K562 (cell line): ENCODE measurements around the gene FAM20B. TPM values are rescaled to one million over a fixed set of nuclear protein-coding genes. Genes with fewer than 3 reads are reported as not detected.

Source experiments
- ATAC-seq: fragments of 200-7000 bp; cut with Tn5 transposase; 3 replicates; pipeline ENCODE4 v1.9.1; 2020; ENCODE audit warnings: moderate library complexity
- BruUV-seq: library from RNA; stranded (reverse); fragments of 400-500 nt; replicated peaks from 2 replicates; lab custom pipeline; 2021; lab: Mats Ljungman, UMichigan
- CTCF ChIA-PET: fragments of 300-600 bp; formaldehyde crosslinking; extraction: SDS; loops from one replicate; lab custom pipeline; 2021; ENCODE audit warnings: low intra/inter-chr PET ratio; lab: Yijun Ruan, JAX
- POLR2A ChIA-PET: fragments of 300-600, 350-650 bp; sonication (Branson Sonifier 250); formaldehyde crosslinking; extraction: SDS; loops from one replicate; lab custom pipeline; 2021; ENCODE audit warnings: antibody characterized with exemption, inconsistent platforms; lab: Yijun Ruan, JAX
- DNase-seq, 4 experiments: peaks; one replicate each; pipeline versions ENCODE4 v3.0.0 to v3.0.0-alpha.2; 2011 to 2018; ENCODE audit warnings: low spot score in 3 of 4, mixed read lengths in 3 of 4; ENCODE audit errors: extremely low read depth in 1 of 4
- FAIRE-seq: peaks from 2 replicates; lab custom pipeline; 2011; peaks lifted over from hg19 to GRCh38; lab: Jason Lieb, UNC
- H2AFZ ChIP-seq: 2 replicates; pipeline ENCODE4 v1.6.0; 2011; ENCODE audit warnings: low read depth, low read length, control low read depth, inconsistent platforms
- H3K27ac ChIP-seq: fragments of 200-600 bp; 3 replicates; pipeline ENCODE4 v1.8.0; 2011; ENCODE audit warnings: low read depth, mild to moderate bottlenecking, control low read depth, inconsistent platforms, low read length, moderate library complexity, mixed read lengths; ENCODE audit errors: extremely low read depth
- H3K27me3 ChIP-seq, 2 experiments: fragments of 300-600 bp in 1 of 2; 2 replicates in 1 of 2; 3 replicates in 1 of 2; pipeline versions ENCODE4 v1.6.0 to v1.8.0; 2011; ENCODE audit warnings: inconsistent platforms in 2 of 2, low read length in 2 of 2, mild to moderate bottlenecking in 1 of 2, mixed read lengths in 1 of 2, moderate library complexity in 1 of 2; ENCODE audit not compliant: control insufficient read depth in 2 of 2, insufficient read depth in 2 of 2
- H3K36me3 ChIP-seq: fragments of 300-600 bp; 3 replicates; pipeline ENCODE4 v1.8.0; 2011; ENCODE audit warnings: mild to moderate bottlenecking, low read length, inconsistent platforms; ENCODE audit not compliant: control insufficient read depth, insufficient read depth
- H3K4me1 ChIP-seq, 2 experiments: fragments of 200-600 bp in 1 of 2; replicated peaks in 1 of 2; 2 replicates in 1 of 2; 3 replicates in 1 of 2; pipeline versions ENCODE4 v1.5.1 to v1.8.0; 2011; ENCODE audit warnings: inconsistent platforms in 2 of 2, low read length in 2 of 2, mild to moderate bottlenecking in 1 of 2, mixed read lengths in 1 of 2, moderate library complexity in 1 of 2; ENCODE audit not compliant: control insufficient read depth in 2 of 2, insufficient read depth in 2 of 2
- H3K4me2 ChIP-seq: 2 replicates; pipeline ENCODE4 v1.6.1; 2011; ENCODE audit warnings: low read length, control low read depth, inconsistent platforms, mixed read lengths; ENCODE audit not compliant: insufficient read depth
- H3K4me3 ChIP-seq: fragments of 200-600 bp; sonication (generic), shearing (Covaris generic); 2 replicates; pipeline ENCODE4 v1.5.1; 2016; ENCODE audit warnings: control low read depth, inconsistent platforms
- H3K79me2 ChIP-seq: fragments of 200-600 bp; 3 replicates; pipeline ENCODE4 v1.8.0; 2011; ENCODE audit warnings: low read length, inconsistent platforms; ENCODE audit not compliant: control insufficient read depth, insufficient read depth
- H3K9ac ChIP-seq, 2 experiments: 2 replicates each; pipeline versions ENCODE4 v1.6.0 to v1.6.1; 2011; ENCODE audit warnings: low read depth in 2 of 2, low read length in 2 of 2, control low read depth in 1 of 2, inconsistent platforms in 1 of 2, mild to moderate bottlenecking in 1 of 2, mixed read lengths in 1 of 2; ENCODE audit not compliant: insufficient read depth in 1 of 2
- H3K9me1 ChIP-seq: one replicate; pipeline ENCODE4 v1.6.0; 2011; ENCODE audit warnings: inconsistent platforms, mild to moderate bottlenecking, low read length, moderate library complexity; ENCODE audit not compliant: control insufficient read depth, insufficient read depth
- H3K9me3 ChIP-seq: replicated peaks from 2 replicates; pipeline ENCODE4 v1.5.1; 2011; ENCODE audit warnings: low read depth, low read length, inconsistent platforms; ENCODE audit not compliant: control insufficient read depth, insufficient read depth
- H4K20me1 ChIP-seq: replicated peaks from 2 replicates; pipeline ENCODE4 v1.6.1; 2011; ENCODE audit warnings: low read length, inconsistent platforms, mixed read lengths; ENCODE audit not compliant: control insufficient read depth, insufficient read depth
- BHLHE40 ChIP-seq: IDR thresholded peaks from 2 replicates; pipeline ENCODE4 v1.6.1; 2011; ENCODE audit warnings: low read length, improper control_type of control experiment
- DMBX1 ChIP-seq: fragments of 250-450 bp; sonication (Bioruptor Pico); IDR thresholded peaks from 2 replicates; pipeline ENCODE4 v1.8.0; 2022; ENCODE audit warnings: inconsistent platforms, mild to moderate bottlenecking, moderate library complexity, borderline replicate concordance
- E2F3 ChIP-seq: fragments of 250-450 bp; sonication (Bioruptor Pico); IDR thresholded peaks from 2 replicates; pipeline ENCODE4 v1.4.0; 2020; ENCODE audit warnings: mild to moderate bottlenecking
- FOS ChIP-seq: IDR thresholded peaks from 3 replicates; pipeline ENCODE4 v1.6.1; 2011; ENCODE audit not compliant: insufficient read length; ENCODE audit errors: extremely low read depth
- FOXM1 ChIP-seq, 2 experiments: fragments of 450-650 bp in 1 of 2; sonication (generic) in 1 of 2; formaldehyde crosslinking in 1 of 2; IDR thresholded peaks; 2 replicates each; pipeline versions ENCODE4 v1.6.1 to v1.9.0; 2017 to 2022; ENCODE audit warnings: low read depth in 2 of 2, mild to moderate bottlenecking in 2 of 2, missing genetic modification reagents in 1 of 2, moderate library complexity in 1 of 2
- HDAC8 ChIP-seq: fragments of 450-650 bp; IDR thresholded peaks from 2 replicates; pipeline ENCODE4 v1.6.1; 2016; ENCODE audit warnings: mild to moderate bottlenecking, missing genetic modification characterization, moderate library complexity, missing compliant biosample characterization
- MAZ ChIP-seq, 2 experiments: fragments of 450-650 bp in 1 of 2; sonication (generic) in 1 of 2; formaldehyde crosslinking; IDR thresholded peaks in 1 of 2; conservative IDR thresholded peaks in 1 of 2; 2 replicates each; pipeline versions ENCODE4 v1.4.0 to v1.5.0; 2020; ENCODE audit warnings: mild to moderate bottlenecking in 1 of 2, missing genetic modification reagents in 1 of 2
- MIER1 ChIP-seq: fragments of 450-650 bp; IDR thresholded peaks from 2 replicates; pipeline ENCODE4 v1.6.1; 2016; ENCODE audit warnings: antibody characterized with exemption, mild to moderate bottlenecking, low read depth
- NR3C1 ChIP-seq: sonication (generic); formaldehyde crosslinking; IDR thresholded peaks from 2 replicates; pipeline ENCODE4 v1.8.1; 2022; ENCODE audit warnings: missing genetic modification reagents
- POLR2H ChIP-seq: IDR thresholded peaks from 2 replicates; pipeline ENCODE4 v1.6.1; 2016; ENCODE audit warnings: missing genetic modification characterization, low read depth, mild to moderate bottlenecking, control low read depth, missing compliant biosample characterization, moderate library complexity
- SMC3 ChIP-seq: conservative IDR thresholded peaks from 2 replicates; pipeline ENCODE4 v1.6.1; 2011; ENCODE audit warnings: low read depth, low read length, improper control_type of control experiment; ENCODE audit not compliant: insufficient read depth
- SUPT5H ChIP-seq: fragments of 450-650 bp; IDR thresholded peaks from 2 replicates; pipeline ENCODE4 v1.6.1; 2016
- ZBED1 ChIP-seq: IDR thresholded peaks from 2 replicates; pipeline ENCODE4 v1.6.1; 2014
- WGBS: fragments of 100-300 bp; shearing (Covaris generic); methylation state at CpG from one replicate; pipeline ENCODE4 v1.1.6; 2016; ENCODE audit warnings: low coverage, mixed read lengths; ENCODE audit not compliant: insufficient coverage; ENCODE audit errors: missing lambda C conversion rate; 5-methylcytosine and 5-hydroxymethylcytosine counted together
- in situ Hi-C: fragments of 300-500 bp; cut with MboI; formaldehyde crosslinking; loops from 4 replicates; pipeline ENCODE4 v1.15.0; 2018; ENCODE audit warnings: inconsistent platforms, mixed read lengths
- intact Hi-C: fragments of 100-400 bp; cut with micrococcal nuclease; formaldehyde crosslinking; loops from 2 replicates; pipeline ENCODE4 v1.14.2; 2022
- polyA plus RNA-seq, 8 experiments: library from polyadenylated mRNA; depleted of rRNA in 4 of 8; stranded (reverse) in 5 of 8; unstranded in 3 of 8; fragments of >200 nt; fragmentation: Nextera tagmentation in 2 of 8; fragmentation: Illumina TruSeq in 1 of 8; extraction: Ambion mirVana in 2 of 8; extraction: Trizol in 1 of 8; gene quantifications; 2 replicates each; pipeline versions ENCODE4 v1.2.1 to v1.2.3, GENCODE V29; 2011 to 2014; ENCODE audit warnings: inconsistent platforms in 1 of 8, missing spikeins in 1 of 8
- total RNA-seq, 7 experiments: library from RNA; depleted of rRNA in 6 of 7; stranded (reverse); fragments of >200 nt in 6 of 7; fragmentation: Illumina TruSeq in 2 of 7; extraction: Trizol in 2 of 7; gene quantifications; 2 replicates each; pipeline versions ENCODE4 v1.2.1 to v1.2.3, GENCODE V29; 2011 to 2021; ENCODE audit warnings: low replicate concordance in 1 of 7
- TF ChIP-seq, protein P1 (sequence below): fragments of 200-800 bp; sonication (Bioruptor generic); IDR thresholded peaks from 2 replicates; pipeline ENCODE4 v1.6.1; 2017; ENCODE audit warnings: missing genetic modification characterization, missing compliant biosample characterization
- TF ChIP-seq, protein P2 (sequence below): fragments of 250-450 bp; sonication (Bioruptor Pico); IDR thresholded peaks from 2 replicates; pipeline ENCODE4 v1.5.0; 2021
- TF ChIP-seq, protein P3 (sequence below): IDR thresholded peaks from 3 replicates; pipeline ENCODE4 v1.6.1; 2011; ENCODE audit warnings: borderline replicate concordance, mild to moderate bottlenecking; ENCODE audit not compliant: insufficient read length, insufficient read depth

Gene FAM20B
- total and polyA plus RNA-seq, 9 of the 15 experiments (the other 6 are each of a cell fraction or from before 2014, with no cell fraction given): 7.2 to 67.5 (median 42.9) TPM

DNA sequence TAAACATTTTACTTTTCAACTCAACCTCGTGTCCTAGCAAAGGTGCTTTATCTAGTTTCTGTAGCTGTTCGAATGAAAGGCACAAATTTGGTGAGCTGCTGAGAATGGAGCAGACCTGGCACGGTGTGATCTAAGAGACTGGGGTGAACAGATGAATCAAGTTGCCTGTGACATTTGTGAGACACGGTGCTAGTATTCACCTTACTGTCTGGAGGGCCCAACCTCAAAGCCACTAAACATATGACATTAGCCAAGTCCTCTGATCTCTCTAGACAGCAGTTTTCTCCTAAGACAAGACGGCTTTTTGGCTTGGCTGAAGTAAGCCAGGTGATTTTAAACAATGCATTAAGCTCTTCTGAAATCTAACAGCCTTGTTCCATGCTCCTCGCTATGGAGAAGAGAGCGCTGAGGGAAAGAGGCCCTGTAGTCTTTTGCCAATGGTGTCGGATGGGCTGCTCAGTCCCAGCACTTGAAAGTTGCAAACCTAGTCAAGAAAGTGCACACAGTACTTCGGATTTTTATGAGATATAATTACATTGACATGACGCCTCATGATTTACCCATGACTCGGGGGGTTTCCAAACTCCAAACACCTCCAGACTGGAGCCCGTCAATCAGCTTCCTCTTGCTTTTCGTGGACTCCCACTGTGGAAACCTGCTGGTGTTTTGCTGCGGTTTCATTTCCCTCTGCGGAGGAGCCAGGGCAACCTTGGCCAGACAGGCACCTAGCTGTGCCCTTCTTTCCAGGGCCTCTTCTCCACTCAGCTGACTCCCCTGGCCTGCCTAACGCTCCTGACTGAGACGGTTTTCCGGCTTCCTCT, 55.4 kb downstream of the FAM20B start:
- ChIA-PET POLR2A (interaction anchor here (0.7 to 1.7 kb wide), 7 partner anchors 12 to 557 kb away, joined by 3 to 5 read pairs (median 3); no protein-coding TSS in a partner anchor), CTCF (interaction anchor here (0.7 kb wide), 1 partner anchor 1092 kb away, joined by 3 read pairs; no protein-coding TSS in a partner anchor)
- H3K9me1 ChIP-seq: no peaks in the 10 kb centered on the region
- H4K20me1 ChIP-seq: no peaks in the 10 kb centered on the region
- no peaks in the 10 kb centered on the region for H3K27me3 ChIP-seq
- peak; percentile 46 for FAIRE-seq
- H3K27ac ChIP-seq: peak overlapping the region; percentile 78
- H3K4me3 ChIP-seq: peak overlapping the region; percentile 63
- ATAC-seq: no peak
- H3K36me3 ChIP-seq: peaks cover 26% of the 10 kb centered on the region; the same call in 2 of the 3 replicates
- peak overlapping the region; percentile 96 for H2AFZ ChIP-seq
- in situ Hi-C loops (loop anchor here (10.0 kb wide), 1 partner anchor 284 kb away; the partner anchor contains the start of gene AXDND1), intact Hi-C loops (loop anchor here (1.0 to 10.0 kb wide), 5 partner anchors 211 to 734 kb away; no protein-coding TSS in a partner anchor)
- TSS peak; percentile 94 for BruUV-seq
- H3K9ac ChIP-seq: peak overlapping the region; percentile 78 to 99
- H3K9me3 ChIP-seq: no peaks in the 10 kb centered on the region
- peaks cover 28% of the 10 kb centered on the region for H3K79me2 ChIP-seq
- DNase-seq: peak in 1 of 4 experiments; percentile 43
- peaks cover 17 to 22% of the 10 kb centered on the region in 2 experiments; a peak in 4 of 5 replicates for H3K4me1 ChIP-seq
- peak overlapping the region; percentile 92 for H3K4me2 ChIP-seq
- WGBS: 33% methylated on average over 18 of the region's 18 CpGs
- TF ChIP-seq MAZ (CRISPR knock-in tag; conservative IDR thresholded peaks at IDR 0.05 in 1 of 2, IDR thresholded peaks at IDR 0.05 in 1 of 2) (0 out of 4 replicates have a peak, but pooled peaks of 1 of the 2 experiments have one; percentile 8), POLR2H (0 out of 2 replicates have a peak, but pooled peaks have one; percentile 64), DMBX1 (peak; percentile 41; the same call in 1 of the 2 replicates), E2F3 (CRISPR knock-in tag) (peak; percentile 66; the same call in 1 of the 2 replicates), FOS (no peak), FOXM1 (IDR thresholded peaks at IDR 0.05; ENCODE audit: low read depth) (no peak), FOXM1 (CRISPR knock-in tag; IDR thresholded peaks at IDR 0.05; ENCODE audit: low read depth) (0 out of 2 replicates have a peak, but pooled peaks have one; percentile 8), SMC3 (0 out of 2 replicates have a peak, but pooled peaks have one; percentile 25), HDAC8 (tag) (no peak), BHLHE40 (no peak), NR3C1 (no peak), MIER1 (peak; percentile 55; the same call in 1 of the 2 replicates), SUPT5H (0 out of 2 replicates have a peak, but pooled peaks have one; percentile 13), ZBED1 (0 out of 2 replicates have a peak, but pooled peaks have one; percentile 28)
- TF ChIP-seq, protein P1, sequence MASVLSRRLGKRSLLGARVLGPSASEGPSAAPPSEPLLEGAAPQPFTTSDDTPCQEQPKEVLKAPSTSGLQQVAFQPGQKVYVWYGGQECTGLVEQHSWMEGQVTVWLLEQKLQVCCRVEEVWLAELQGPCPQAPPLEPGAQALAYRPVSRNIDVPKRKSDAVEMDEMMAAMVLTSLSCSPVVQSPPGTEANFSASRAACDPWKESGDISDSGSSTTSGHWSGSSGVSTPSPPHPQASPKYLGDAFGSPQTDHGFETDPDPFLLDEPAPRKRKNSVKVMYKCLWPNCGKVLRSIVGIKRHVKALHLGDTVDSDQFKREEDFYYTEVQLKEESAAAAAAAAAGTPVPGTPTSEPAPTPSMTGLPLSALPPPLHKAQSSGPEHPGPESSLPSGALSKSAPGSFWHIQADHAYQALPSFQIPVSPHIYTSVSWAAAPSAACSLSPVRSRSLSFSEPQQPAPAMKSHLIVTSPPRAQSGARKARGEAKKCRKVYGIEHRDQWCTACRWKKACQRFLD: peak; percentile 65
- TF ChIP-seq, protein P2, sequence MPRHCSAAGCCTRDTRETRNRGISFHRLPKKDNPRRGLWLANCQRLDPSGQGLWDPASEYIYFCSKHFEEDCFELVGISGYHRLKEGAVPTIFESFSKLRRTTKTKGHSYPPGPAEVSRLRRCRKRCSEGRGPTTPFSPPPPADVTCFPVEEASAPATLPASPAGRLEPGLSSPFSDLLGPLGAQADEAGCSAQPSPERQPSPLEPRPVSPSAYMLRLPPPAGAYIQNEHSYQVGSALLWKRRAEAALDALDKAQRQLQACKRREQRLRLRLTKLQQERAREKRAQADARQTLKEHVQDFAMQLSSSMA (CRISPR knock-in tag): 0 out of 2 replicates have a peak, but pooled peaks have one; percentile 6
- TF ChIP-seq, protein P3, sequence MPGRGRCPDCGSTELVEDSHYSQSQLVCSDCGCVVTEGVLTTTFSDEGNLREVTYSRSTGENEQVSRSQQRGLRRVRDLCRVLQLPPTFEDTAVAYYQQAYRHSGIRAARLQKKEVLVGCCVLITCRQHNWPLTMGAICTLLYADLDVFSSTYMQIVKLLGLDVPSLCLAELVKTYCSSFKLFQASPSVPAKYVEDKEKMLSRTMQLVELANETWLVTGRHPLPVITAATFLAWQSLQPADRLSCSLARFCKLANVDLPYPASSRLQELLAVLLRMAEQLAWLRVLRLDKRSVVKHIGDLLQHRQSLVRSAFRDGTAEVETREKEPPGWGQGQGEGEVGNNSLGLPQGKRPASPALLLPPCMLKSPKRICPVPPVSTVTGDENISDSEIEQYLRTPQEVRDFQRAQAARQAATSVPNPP: no peak
